Esophagus muscularis mucosa (tissue), 3 donors: ENCODE results near the gene SLC32A1.

Source experiments
- POLR2A ChIP-seq: fragments of 450-650 bp; IDR thresholded peaks from one replicate; pipeline ENCODE4 v1.6.1; 2017; ENCODE audit warnings: antibody characterized with exemption, moderate library complexity, mild to moderate bottlenecking, low read depth
- POLR2AphosphoS5 ChIP-seq, 2 donors: sonication (generic); formaldehyde crosslinking; IDR thresholded peaks; one replicate each; pipeline ENCODE4 v1.6.1; 2017; ENCODE audit warnings: antibody characterized with exemption in 2 of 2
- TF ChIP-seq, protein P1 (sequence below), 3 experiments: fragments of 200-600 bp in 2 of 3; fragments of 450-650 bp in 1 of 3; sonication (generic) in 2 of 3; IDR thresholded peaks; one replicate each; pipeline ENCODE4 v1.5.1; 2017 to 2019; ENCODE audit warnings: antibody characterized with exemption in 3 of 3, mild to moderate bottlenecking in 2 of 3, moderate library complexity in 1 of 3

GRCh38 chr20:38771621-38772020 is 47.3 kb downstream of the SLC32A1 start:
- TF ChIP-seq, protein P1, sequence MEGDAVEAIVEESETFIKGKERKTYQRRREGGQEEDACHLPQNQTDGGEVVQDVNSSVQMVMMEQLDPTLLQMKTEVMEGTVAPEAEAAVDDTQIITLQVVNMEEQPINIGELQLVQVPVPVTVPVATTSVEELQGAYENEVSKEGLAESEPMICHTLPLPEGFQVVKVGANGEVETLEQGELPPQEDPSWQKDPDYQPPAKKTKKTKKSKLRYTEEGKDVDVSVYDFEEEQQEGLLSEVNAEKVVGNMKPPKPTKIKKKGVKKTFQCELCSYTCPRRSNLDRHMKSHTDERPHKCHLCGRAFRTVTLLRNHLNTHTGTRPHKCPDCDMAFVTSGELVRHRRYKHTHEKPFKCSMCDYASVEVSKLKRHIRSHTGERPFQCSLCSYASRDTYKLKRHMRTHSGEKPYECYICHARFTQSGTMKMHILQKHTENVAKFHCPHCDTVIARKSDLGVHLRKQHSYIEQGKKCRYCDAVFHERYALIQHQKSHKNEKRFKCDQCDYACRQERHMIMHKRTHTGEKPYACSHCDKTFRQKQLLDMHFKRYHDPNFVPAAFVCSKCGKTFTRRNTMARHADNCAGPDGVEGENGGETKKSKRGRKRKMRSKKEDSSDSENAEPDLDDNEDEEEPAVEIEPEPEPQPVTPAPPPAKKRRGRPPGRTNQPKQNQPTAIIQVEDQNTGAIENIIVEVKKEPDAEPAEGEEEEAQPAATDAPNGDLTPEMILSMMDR (IDR thresholded peaks at IDR 0.05) = no peak
- TF ChIP-seq POLR2AphosphoS5 (IDR thresholded peaks at IDR 0.05) = no peak
- TF ChIP-seq POLR2A = no peak
